Ishikawa (cell line): ENCODE measurements around the gene HTR2A.

Experiments
- MAX ChIP-seq: IDR thresholded peaks from 2 replicates; pipeline ENCODE4 v1.6.1; 2012
- REST ChIP-seq: IDR thresholded peaks from 2 replicates; pipeline ENCODE4 v1.6.1; 2012; ENCODE audit warnings: low read depth, mild to moderate bottlenecking
- TAF1 ChIP-seq: IDR thresholded peaks from 2 replicates; pipeline ENCODE4 v1.6.1; 2012; ENCODE audit warnings: low read depth, mild to moderate bottlenecking

- TF ChIP-seq REST (no peak), TAF1 (no peak), MAX (no peak)
Observed at GRCh38 chr13:46855166-46855565, 41.7 kb downstream of the HTR2A start.
